GM21447 (cell line): ENCODE data around the gene TMEM14A.
"Not testable (repeated sequence)": the region's sequence is repeated elsewhere in the genome, so short reads cannot be mapped to it uniquely, and the experiment has no call there.

Experiments used
- ATAC-seq: cut with Tn5 transposase; IDR thresholded peaks from one replicate; pipeline ENCODE4 v1.9.1; 2021; ENCODE audit not compliant: unreplicated experiment

The TMEM14A gene

DNA sequence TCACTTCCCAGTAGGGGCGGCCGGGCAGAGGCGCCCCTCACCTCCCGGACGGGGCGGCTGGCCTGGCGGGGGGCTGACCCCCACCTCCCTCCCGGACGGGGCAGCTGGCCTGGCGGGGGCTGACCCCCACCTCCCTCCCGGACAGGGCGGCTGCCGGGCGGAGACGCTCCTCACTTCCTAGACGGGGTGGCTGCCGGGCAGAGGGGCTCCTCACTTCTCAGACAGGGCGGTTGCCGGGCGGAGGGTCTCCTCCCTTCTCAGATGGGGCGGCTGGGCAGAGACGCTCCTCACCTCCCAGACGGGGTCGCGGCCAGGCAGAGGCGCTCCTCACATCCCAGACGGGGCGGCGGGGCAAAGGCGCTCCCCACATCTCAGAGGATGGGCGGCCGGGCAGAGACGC lies 15.0 kb upstream of the TMEM14A start:
- not testable (repeated sequence) for ATAC-seq

- no peak for ATAC-seq
Measured at GRCh38 chr6:52657870-52658269, 13.0 kb upstream of the TMEM14A start.

GRCh38 chr6:52661551-52661950 lies 9.4 kb upstream of the TMEM14A start:
- no peak for ATAC-seq

DNA sequence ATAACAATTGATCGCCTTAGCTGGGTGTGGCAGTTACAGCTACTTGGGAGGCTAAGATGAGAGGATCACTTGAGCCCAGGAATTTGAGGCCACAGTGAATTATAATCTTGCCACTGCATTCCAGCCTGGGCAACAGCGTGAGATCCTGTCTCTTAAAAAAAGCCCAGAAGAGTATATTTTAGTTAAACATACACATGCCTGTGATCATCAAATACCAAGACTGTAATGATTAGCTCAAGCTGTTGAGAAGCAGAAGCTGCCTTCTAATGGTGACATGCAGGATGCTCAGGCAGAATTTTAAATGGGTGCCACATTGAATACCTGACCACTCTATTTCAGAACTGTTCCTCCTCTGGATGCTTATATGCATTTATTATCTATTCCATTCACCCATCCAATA lies 8.9 kb upstream of the TMEM14A start:
- no peak for ATAC-seq

DNA sequence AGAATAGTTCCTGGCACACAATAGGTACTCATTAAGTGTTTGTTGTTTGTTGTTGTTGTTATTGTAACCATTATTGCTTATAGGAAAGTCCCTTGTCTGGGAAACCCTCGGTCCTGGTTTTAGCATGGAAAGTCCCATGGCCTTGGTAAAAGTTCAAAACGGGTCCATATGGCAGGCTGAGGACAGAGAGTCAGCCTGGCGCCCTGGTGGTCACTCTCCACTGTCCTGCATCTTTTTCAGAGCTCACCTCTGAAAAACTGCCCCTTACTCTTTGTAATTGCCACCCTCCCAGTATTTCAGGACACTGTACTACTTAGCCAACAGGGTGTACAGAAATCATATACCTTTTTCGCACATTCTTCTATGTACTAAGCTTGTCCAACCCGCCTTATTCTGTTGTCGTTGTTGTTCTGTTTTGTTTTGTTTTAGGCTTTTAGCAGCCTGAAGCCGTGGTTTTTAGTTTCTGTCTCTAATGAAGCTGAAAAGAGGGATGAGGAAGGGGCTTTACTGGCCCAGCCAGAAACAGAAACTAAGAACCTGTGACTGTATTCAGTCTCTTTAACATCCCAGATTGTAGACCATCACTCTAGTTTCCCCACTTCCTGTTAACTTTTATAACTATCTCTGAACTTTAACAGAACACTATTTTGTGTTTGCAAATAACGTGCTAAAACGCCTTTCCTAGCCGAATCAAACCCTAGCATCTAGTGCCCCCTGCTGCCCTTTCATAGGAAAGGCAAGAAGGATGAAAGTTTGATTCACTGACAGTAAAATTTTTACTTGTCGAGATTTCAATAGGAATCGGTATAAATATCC lies 7.6 kb upstream of the TMEM14A start:
- peak; percentile 45 for ATAC-seq

DNA sequence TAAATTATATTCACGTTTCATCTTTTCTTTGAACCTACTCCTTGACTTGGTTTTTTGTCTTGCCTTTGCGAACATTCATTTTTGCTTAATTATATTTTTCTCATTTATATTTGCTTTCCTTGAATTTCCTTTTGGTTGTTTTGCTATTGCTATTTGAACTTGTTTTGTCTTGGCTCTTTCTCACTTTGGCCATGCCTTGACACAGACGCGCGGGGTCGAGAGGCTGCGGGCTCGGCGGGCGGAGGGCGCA lies 7.1 kb upstream of the TMEM14A start:
- ATAC-seq: no peak

DNA sequence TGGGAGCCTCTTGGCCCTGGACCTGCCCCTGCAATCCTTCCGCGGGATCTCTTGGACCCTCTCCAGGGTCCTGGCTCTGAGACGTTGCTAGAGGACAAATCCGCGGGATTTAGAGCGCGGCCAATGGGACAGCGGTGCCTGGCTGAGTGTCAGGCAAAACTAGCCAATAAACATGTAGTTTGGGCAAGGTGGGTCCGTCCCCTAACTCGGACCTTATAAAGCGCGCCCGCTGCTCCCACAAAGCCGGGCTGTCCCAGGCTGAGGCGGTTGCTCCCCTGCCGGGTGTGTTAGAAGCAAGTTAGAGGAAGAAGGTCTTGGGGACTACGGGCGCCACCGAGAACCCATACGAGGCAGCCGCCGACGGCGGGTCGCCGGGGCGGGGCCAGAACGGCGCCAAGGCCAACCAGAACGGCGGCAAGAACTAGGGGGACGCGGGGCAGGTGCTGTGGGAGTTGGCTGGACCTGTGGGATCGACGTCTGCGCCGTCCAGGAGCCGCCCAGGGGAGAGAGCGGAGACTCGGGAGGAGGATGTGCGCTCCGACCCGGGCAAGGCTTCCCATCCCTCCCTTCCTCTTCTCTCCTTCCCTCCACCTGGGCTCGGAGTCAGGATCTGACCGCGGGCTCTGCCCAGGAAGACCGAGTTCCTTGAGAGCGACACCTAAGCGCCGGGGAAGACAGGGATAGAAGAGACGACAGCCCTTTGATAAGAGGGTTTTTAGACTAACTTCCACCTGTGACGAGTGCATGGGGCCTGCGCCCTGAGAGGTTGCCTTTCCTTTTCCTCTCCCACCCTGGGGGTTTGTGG lies 6.5 kb upstream of the TMEM14A start:
- peak; percentile 89 for ATAC-seq

DNA sequence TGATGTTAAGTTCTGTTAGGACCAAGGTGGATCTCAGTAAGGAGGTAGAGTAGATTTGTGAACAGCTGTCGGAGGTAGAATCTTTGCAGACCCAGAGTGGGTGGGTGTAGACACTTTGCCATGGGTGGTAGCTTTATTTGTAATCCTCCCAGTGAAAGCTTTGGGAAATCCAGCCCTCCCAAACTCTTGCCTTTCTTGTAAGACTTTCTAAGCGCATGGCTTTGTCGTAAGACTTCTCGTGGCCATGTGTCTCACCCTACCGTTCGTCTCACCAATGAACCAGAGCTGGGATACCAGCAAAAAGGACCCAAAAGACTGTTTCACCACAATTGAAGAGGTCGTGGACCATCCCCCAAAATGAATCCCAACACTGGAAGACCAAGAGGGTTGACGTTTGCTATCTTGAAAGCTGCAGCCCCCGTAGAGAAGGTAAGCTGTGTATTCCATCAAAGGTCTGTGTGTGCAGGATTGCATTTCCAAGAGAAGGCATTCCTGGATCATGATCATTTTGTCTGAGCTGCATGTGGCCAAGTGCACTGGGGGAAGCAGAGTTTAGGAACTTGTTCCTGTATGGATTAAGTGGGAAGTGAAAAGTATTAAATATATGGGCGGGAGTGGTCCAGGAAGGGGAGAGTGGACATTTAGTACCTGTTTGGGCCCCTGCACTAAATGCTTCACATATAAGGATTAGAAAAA lies 5.8 kb upstream of the TMEM14A start:
- no peak for ATAC-seq

GRCh38 chr6:52666071-52666470 lies 4.8 kb upstream of the TMEM14A start:
- no peak for ATAC-seq

DNA sequence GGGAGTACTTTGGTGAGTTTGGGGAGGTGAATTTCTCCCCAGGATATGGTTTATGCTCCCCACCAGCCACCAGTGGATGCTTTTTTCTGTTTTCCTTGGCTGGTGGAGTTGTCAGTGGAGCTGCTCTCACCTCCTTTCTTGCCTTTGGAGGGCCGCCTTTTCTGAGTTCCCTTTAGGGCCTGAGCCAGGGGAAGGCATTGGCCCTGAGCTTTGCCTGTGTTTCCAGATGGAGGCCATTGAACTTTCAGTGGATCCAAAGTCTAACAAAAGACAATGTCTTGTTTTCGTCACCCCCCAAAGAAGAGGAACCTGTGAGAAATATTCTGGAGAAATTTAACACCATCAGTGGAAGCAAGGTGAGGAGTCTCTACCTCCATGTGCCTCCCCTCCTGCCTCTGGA lies 4.4 kb upstream of the TMEM14A start:
- no peak for ATAC-seq

DNA sequence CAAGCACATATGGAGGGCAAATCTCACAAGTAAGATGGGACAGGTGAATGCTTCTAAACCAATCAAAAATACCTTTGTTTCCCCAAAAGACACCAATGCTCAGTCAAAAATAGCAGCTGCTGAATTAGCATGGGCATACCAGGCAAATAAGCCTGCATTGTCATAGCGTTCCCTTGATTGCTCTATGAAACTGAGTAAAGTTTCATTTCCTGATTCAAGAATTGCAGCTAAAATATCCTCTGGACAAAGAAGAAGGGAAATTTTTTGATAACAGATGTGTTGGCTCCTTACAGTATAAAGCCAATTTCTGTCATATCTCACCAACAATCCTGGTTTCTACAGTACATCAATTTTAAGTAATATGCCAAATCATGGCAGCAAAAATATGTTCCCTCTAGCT lies 3.3 kb upstream of the TMEM14A start:
- ATAC-seq: no peak

DNA sequence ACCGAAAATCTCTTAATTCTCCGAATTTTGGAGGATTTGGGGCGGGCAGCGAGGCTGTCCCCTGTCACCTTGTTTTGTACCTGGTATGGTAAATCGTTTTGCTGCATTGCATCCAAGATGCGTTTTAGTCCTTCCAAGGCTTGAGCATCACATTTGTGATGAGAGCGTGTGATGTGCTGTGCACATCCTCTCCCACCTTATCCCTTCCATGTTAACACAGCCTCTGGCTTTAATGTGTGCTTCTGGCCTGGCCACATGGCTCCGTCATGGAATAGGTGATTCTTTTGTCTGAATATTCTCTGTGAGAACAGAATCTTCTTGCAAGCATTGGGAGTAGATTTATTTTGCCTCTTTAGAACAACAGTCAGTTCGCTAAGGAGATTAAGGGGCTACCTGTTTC lies 763 bp downstream of the TMEM14A start:
- no peak for ATAC-seq

DNA sequence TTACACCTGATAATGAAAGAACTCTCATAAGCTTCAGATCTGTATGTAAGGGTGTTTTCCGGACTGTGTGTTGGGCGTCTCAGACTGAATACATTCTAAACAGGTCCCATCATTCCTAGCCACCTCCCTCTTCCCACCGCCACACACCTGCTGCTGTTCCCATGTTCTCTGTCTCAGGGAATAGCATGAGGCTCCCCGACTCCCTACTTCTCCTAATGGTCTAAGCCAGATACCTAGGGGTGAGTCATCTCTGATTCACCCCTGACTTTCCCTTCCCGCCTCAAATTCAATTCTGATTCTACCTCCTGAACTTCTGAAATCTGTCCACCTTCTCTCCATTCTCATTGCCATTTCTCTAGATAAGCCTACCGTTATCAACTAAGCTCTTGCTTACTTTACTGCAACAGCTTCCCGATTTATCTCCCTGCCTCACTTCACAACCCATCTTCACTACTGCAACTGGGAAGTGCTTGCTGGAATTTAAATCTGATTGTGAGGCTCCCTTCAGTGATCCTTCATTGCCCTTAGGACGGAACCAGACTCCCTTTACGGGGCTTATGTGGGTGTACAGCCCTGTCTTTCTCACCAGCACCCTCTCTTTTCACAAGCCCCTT lies 1.6 kb downstream of the TMEM14A start:
- no peak for ATAC-seq

GRCh38 chr6:52674666-52675065 lies 3.8 kb downstream of the TMEM14A start:
- ATAC-seq: no peak

GRCh38 chr6:52675372-52675771 lies 4.5 kb downstream of the TMEM14A start:
- ATAC-seq: no peak

DNA sequence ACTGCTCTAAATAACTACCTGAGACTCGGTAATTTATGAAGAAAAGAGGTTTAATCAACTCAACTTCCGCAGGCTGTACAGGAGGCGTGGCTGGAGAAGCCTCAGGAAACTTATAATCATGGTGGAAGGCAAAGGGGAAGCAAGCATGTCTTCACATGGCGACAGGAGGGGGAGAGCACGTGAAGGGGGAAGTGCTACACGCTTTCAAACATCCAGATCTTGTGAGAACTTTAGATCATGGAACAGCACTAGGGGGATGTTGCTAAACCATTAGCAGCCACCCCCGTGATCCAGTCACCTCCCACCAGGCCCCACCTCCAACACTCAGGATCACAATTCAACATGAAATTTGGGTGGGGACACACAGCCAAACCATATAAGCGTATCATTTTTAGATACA lies 5.7 kb downstream of the TMEM14A start:
- ATAC-seq: not testable (repeated sequence)

DNA sequence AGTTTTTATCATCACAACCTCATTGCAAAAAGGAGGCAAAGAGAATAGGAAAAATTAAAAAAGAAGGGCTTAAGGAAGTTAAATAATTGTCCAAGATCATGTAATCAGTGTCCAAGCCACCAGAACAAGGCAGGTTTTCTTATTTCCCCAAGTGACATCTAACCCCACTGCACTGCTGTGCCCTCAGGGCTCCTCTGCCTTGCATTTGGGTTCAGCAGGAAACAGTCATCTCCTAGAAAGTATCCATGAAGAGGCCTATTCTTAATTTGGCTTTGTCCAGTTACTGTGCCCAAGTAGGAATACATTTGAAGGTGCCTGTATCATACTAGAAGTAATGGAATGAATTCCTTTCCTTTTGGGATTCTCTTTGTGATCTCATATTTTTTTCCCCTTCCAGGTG lies 10.5 kb downstream of the TMEM14A start:
- no peak for ATAC-seq

GRCh38 chr6:52686878-52687699 lies 16.2 kb downstream of the TMEM14A start:
- ATAC-seq: no peak

- ATAC-seq: no peak
Measured at GRCh38 chr6:52689857-52690256, 18.9 kb downstream of the TMEM14A start.

GRCh38 chr6:52691718-52692117 lies 20.8 kb downstream of the TMEM14A start:
- ATAC-seq: no peak

GRCh38 chr6:52693773-52694172 lies 22.9 kb downstream of the TMEM14A start:
- ATAC-seq: no peak
